HL-60 (cell line): ENCODE results near the gene NEU2.

ENCODE experiments used
- DNase-seq, 2 experiments: peaks; one replicate each; pipeline ENCODE4 v3.0.0-alpha.2; 2010 to 2020; ENCODE audit warnings: low read depth in 1 of 2, low spot score in 1 of 2
- H3K27ac ChIP-seq: fragments of 250-450 bp; sonication (Bioruptor Pico); replicated peaks from 2 replicates; pipeline ENCODE4 v1.5.1; 2020; ENCODE audit warnings: mild to moderate bottlenecking, moderate library complexity
- H3K27me3 ChIP-seq: fragments of 250-450 bp; sonication (Bioruptor Pico); 2 replicates; pipeline ENCODE4 v1.5.1; 2021; ENCODE audit warnings: mild to moderate bottlenecking, moderate library complexity; ENCODE audit not compliant: insufficient read depth, poor library complexity, severe bottlenecking
- H3K4me3 ChIP-seq: replicated peaks from 2 replicates; pipeline ENCODE4 v1.5.1; 2011; ENCODE audit warnings: mild to moderate bottlenecking, control low read depth, low read length; ENCODE audit not compliant: insufficient read depth
- GABPA ChIP-seq: IDR thresholded peaks from 2 replicates; pipeline ENCODE4 v1.6.1; 2012; ENCODE audit warnings: low read depth
- POLR2AphosphoS5 ChIP-seq: IDR thresholded peaks from 2 replicates; pipeline ENCODE4 v1.6.1; 2012; ENCODE audit warnings: low read depth
- SPI1 ChIP-seq: IDR thresholded peaks from 2 replicates; pipeline ENCODE4 v1.6.1; 2012; ENCODE audit warnings: low read depth, mild to moderate bottlenecking, borderline replicate concordance
- TF ChIP-seq, protein P1 (sequence below): IDR thresholded peaks from one replicate; pipeline ENCODE4 v1.5.1; 2011; ENCODE audit warnings: low read length, control low read depth, inconsistent platforms; ENCODE audit not compliant: insufficient read depth
- TF ChIP-seq, protein P2 (sequence below): IDR thresholded peaks from 2 replicates; pipeline ENCODE4 v1.6.1; 2012; ENCODE audit warnings: low read depth; ENCODE audit not compliant: insufficient replicate concordance

Gene NEU2

DNA sequence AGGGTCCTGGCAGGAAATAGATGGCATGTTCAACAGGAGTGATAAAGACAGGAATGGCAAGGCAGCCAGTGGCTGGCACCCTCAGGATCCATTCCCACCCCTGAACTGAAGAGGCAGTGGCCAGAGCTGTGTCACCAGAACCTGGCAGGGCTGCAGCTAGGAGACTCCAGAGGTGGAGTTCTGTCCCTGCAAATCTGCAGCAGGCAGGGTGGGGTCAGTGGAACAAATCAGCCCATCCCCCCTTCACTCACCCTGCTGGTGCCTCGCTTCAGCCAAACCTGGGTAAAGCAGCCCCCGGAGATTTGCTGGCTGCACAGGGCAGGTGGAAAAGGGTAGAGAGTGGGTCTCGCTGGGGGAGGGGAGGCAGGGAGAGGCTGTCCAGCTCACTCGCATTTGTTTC, 40.4 kb downstream of the NEU2 start:
- no peak for DNase-seq
- no peak overlapping the region for H3K27ac ChIP-seq

DNA sequence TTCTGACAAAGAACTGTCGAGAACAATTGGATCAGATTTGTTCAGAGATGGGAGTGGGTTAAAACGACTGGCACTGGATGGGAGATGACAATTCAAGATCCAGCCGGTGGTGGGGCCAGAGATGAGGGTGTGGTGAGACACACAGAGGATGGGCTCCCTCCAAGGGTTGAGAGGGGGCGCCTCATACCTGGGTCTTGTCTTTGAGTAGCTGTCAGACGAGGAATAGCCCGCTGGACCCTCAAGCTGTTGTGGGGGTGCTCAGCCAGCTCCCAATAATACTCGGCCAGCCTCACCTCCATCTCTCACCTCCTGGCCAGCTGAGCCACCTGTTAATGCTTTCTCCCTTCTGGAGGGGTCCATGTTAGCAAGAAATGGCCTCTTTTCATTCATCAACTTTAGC, 41.6 kb downstream of the NEU2 start:
- H3K4me3 ChIP-seq = no peak overlapping the region
- no peak for TF ChIP-seq POLR2AphosphoS5
- no peak for TF ChIP-seq SPI1
- TF ChIP-seq, protein P1, sequence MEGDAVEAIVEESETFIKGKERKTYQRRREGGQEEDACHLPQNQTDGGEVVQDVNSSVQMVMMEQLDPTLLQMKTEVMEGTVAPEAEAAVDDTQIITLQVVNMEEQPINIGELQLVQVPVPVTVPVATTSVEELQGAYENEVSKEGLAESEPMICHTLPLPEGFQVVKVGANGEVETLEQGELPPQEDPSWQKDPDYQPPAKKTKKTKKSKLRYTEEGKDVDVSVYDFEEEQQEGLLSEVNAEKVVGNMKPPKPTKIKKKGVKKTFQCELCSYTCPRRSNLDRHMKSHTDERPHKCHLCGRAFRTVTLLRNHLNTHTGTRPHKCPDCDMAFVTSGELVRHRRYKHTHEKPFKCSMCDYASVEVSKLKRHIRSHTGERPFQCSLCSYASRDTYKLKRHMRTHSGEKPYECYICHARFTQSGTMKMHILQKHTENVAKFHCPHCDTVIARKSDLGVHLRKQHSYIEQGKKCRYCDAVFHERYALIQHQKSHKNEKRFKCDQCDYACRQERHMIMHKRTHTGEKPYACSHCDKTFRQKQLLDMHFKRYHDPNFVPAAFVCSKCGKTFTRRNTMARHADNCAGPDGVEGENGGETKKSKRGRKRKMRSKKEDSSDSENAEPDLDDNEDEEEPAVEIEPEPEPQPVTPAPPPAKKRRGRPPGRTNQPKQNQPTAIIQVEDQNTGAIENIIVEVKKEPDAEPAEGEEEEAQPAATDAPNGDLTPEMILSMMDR = no peak
- no peak for TF ChIP-seq GABPA
- TF ChIP-seq, protein P2, sequence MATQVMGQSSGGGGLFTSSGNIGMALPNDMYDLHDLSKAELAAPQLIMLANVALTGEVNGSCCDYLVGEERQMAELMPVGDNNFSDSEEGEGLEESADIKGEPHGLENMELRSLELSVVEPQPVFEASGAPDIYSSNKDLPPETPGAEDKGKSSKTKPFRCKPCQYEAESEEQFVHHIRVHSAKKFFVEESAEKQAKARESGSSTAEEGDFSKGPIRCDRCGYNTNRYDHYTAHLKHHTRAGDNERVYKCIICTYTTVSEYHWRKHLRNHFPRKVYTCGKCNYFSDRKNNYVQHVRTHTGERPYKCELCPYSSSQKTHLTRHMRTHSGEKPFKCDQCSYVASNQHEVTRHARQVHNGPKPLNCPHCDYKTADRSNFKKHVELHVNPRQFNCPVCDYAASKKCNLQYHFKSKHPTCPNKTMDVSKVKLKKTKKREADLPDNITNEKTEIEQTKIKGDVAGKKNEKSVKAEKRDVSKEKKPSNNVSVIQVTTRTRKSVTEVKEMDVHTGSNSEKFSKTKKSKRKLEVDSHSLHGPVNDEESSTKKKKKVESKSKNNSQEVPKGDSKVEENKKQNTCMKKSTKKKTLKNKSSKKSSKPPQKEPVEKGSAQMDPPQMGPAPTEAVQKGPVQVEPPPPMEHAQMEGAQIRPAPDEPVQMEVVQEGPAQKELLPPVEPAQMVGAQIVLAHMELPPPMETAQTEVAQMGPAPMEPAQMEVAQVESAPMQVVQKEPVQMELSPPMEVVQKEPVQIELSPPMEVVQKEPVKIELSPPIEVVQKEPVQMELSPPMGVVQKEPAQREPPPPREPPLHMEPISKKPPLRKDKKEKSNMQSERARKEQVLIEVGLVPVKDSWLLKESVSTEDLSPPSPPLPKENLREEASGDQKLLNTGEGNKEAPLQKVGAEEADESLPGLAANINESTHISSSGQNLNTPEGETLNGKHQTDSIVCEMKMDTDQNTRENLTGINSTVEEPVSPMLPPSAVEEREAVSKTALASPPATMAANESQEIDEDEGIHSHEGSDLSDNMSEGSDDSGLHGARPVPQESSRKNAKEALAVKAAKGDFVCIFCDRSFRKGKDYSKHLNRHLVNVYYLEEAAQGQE = no peak
- H3K27ac ChIP-seq = no peak overlapping the region
- no peaks in the 10 kb centered on the region for H3K27me3 ChIP-seq
- no peak for DNase-seq

More for the DNA sequence above, 40.4 kb downstream of the NEU2 start:
- Histone ChIP-seq H3K27me3 (no peaks in the 10 kb centered on the region), H3K4me3 (no peak overlapping the region)
- no peak for TF ChIP-seq POLR2AphosphoS5
- TF ChIP-seq GABPA = no peak
- no peak for TF ChIP-seq SPI1
- TF ChIP-seq, protein P2 = no peak
- TF ChIP-seq, protein P1 = no peak

DNA sequence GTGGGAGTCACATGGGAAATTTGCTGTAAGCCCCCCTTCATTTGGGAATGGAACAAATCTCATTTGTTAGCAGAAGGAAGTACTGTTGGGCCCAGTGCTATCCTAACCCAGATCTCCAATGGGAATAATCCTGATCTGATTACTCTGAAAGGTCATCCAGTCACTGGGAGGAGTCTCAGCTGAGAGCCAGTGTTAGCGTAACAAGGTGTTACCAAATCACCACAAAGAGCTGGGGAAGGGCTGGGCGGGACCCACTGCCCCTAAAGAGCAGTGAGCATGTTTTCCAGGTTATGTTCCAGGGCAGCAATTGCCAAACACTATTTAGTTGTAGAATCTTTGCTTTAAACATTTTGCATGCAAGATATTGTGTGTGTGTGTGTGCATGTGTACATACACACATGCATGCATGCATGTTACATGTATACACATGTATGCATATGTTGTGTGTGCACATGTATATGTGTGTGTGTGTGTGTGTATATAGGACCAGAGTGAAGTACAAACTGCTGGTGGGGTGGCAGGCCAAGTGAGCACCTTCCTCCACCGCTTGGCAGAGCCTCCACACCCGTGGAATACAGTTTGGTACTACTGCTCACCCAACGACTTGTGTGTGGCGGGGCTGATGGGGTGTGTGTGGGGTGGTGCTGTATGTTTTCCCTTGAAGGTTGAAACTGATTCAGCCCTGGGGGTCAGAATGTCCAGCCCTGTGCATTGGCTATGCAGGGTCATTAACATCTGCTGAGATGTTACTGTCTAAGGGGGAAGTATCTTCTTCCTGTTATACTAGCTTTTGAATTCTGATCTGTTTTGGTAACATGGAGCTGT, 42.9 kb downstream of the NEU2 start:
- no peaks in the 10 kb centered on the region for H3K27me3 ChIP-seq
- TF ChIP-seq GABPA (no peak), SPI1 (no peak), POLR2AphosphoS5 (peak; percentile 43)
- TF ChIP-seq, protein P1 = no peak
- TF ChIP-seq, protein P2 = no peak
- DNase-seq = peak in 1 of 2 experiments; percentile 25
- no peak overlapping the region for H3K4me3 ChIP-seq
- H3K27ac ChIP-seq = peak overlapping the region; percentile 69
